ENCODE measurements around the gene PLXND1. TPM values are rescaled to one million over a fixed set of nuclear protein-coding genes. Genes with fewer than 3 reads are reported as not detected.

Gene PLXND1
- total and polyA plus RNA-seq, 2 donors (not counting 1 experiment from before 2014, with no cell fraction given): 3.3 to 74.4 TPM

- H3K36me3 ChIP-seq (replicated peaks in 1 of 2; ENCODE audit: control extremely low read depth in 1 of 2, control insufficient read depth in 1 of 2, extremely low read depth in 1 of 2, insufficient read depth in 2 of 2, low read length in 1 of 2): no peaks in the 10 kb centered on the region
- peak overlapping the region; percentile 54 for H3K9ac ChIP-seq (ENCODE audit: low read length)
- H3K27me3 ChIP-seq (replicated peaks in 1 of 4; ENCODE audit: control extremely low read depth in 1 of 4, control insufficient read depth in 3 of 4, insufficient read depth in 4 of 4, low read length in 3 of 4): peaks cover 0 to 37% (median 14%) of the 10 kb centered on the region in 4 experiments
- peak; percentile 7 for ATAC-seq (ENCODE audit: low read depth)
- H3K4me1 ChIP-seq (ENCODE audit: control insufficient read depth in 2 of 2, insufficient read depth in 2 of 2, low read length in 2 of 2): peaks cover 16 to 19% of the 10 kb centered on the region in 2 donors
- peak overlapping the region; percentile 89 for H3K27ac Mint-ChIP-seq
- intact Hi-C loops (cut with micrococcal nuclease): loop anchor here (1.0 to 5.0 kb wide), 4 partner anchors 21 to 164 kb away; partner anchors contain the start of gene IFT122
- H3K9me3 Mint-ChIP-seq (ENCODE audit: insufficient read depth): no peaks in the 10 kb centered on the region
- TF ChIP-seq, protein P1, sequence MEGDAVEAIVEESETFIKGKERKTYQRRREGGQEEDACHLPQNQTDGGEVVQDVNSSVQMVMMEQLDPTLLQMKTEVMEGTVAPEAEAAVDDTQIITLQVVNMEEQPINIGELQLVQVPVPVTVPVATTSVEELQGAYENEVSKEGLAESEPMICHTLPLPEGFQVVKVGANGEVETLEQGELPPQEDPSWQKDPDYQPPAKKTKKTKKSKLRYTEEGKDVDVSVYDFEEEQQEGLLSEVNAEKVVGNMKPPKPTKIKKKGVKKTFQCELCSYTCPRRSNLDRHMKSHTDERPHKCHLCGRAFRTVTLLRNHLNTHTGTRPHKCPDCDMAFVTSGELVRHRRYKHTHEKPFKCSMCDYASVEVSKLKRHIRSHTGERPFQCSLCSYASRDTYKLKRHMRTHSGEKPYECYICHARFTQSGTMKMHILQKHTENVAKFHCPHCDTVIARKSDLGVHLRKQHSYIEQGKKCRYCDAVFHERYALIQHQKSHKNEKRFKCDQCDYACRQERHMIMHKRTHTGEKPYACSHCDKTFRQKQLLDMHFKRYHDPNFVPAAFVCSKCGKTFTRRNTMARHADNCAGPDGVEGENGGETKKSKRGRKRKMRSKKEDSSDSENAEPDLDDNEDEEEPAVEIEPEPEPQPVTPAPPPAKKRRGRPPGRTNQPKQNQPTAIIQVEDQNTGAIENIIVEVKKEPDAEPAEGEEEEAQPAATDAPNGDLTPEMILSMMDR (IDR thresholded peaks at IDR 0.05): no peak
- TF ChIP-seq EZH2 (IDR thresholded peaks at IDR 0.05; ENCODE audit: borderline replicate concordance, insufficient read depth, low read depth, low read length, poor library complexity, severe bottlenecking): peak; percentile 43
- DNase-seq: peak; percentile 58
- H3K4me1 Mint-ChIP-seq: peaks cover 18% of the 10 kb centered on the region
- H3K4me2 ChIP-seq (replicated peaks; ENCODE audit: low read depth, low read length, poor library complexity, severe bottlenecking): peak overlapping the region; percentile 90
- H3K79me2 ChIP-seq (ENCODE audit: control insufficient read depth, insufficient read depth, low read length): no peaks in the 10 kb centered on the region
- POLR2A ChIA-PET: interaction anchor here (0.8 to 4.1 kb wide), 6 partner anchors 13 to 166 kb away, joined by 3 to 55 read pairs (median 8); partner anchors contain the start of genes IFT122 and MBD4
- H4K20me1 ChIP-seq (ENCODE audit: control insufficient read depth, insufficient read depth, low read length, poor library complexity, severe bottlenecking): no peaks in the 10 kb centered on the region
- H3K27ac ChIP-seq (ENCODE audit: low read length in 2 of 2): no peak overlapping the region
- CTCF ChIA-PET: interaction anchor here (0.8 to 1.9 kb wide), 7 partner anchors 11 to 219 kb away, joined by 3 to 20 read pairs (median 6); no protein-coding TSS in a partner anchor
- peak overlapping the region in 4 of 5 experiments; percentile 19 to 54 (median 40) for H3K4me3 ChIP-seq (ENCODE audit: control extremely low read depth in 1 of 5, extremely low read depth in 1 of 5, insufficient read depth in 1 of 5, low read depth in 2 of 5, low read length in 4 of 5)
- H3K27me3 Mint-ChIP-seq: peaks cover 20% of the 10 kb centered on the region
- peaks cover 0 to 5% (median 0%) of the 10 kb centered on the region in 3 donors for H3K9me3 ChIP-seq (ENCODE audit: control extremely low read depth in 1 of 3, control insufficient read depth in 2 of 3, insufficient read depth in 1 of 3, low read length in 2 of 3)
- peak overlapping the region; percentile 80 for H2AFZ ChIP-seq (ENCODE audit: insufficient read depth, low read depth, low read length, poor library complexity, severe bottlenecking)
- H3K4me3 Mint-ChIP-seq: peak overlapping the region; percentile 95
- WGBS (ENCODE audit: insufficient coverage): under 1% methylated on average over 98 of the region's 98 CpGs
These were observed 397 bp downstream of the PLXND1 start for GRCh38 chr3:129605922-129606635.
